Psoas muscle (tissue), 8 donors: ENCODE data around the gene AP3S1. TPM values are rescaled to one million over a fixed set of nuclear protein-coding genes. Genes with fewer than 3 reads are reported as not detected.
"Not testable (repeated sequence)": the region's sequence is repeated elsewhere in the genome, so short reads cannot be mapped to it uniquely, and the experiment has no call there.

ENCODE experiments used
- ATAC-seq, 4 donors: fragments of 200-7000 bp; cut with Tn5 transposase; one replicate each; pipeline ENCODE4 v1.9.1; 2020; ENCODE audit warnings: moderate library complexity in 3 of 4, mild to moderate bottlenecking in 2 of 4
- DNase-seq, 2 donors: peaks; one replicate each; pipeline ENCODE4 v3.0.0-alpha.2; 2020
- H3K27ac ChIP-seq: fragments of 200-600 bp; one replicate; pipeline ENCODE4 v1.8.0; 2022
- H3K27me3 ChIP-seq, 3 donors: fragments of 200-600 bp in 1 of 3; one replicate each; pipeline versions ENCODE4 v1.6.1 to v1.8.0; 2013 to 2022; ENCODE audit warnings: low read length in 2 of 3, mild to moderate bottlenecking in 2 of 3, moderate library complexity in 1 of 3; ENCODE audit not compliant: insufficient read depth in 3 of 3
- H3K36me3 ChIP-seq, 2 donors: fragments of 200-600 bp in 1 of 2; one replicate each; pipeline versions ENCODE4 v1.6.1 to v1.8.0; 2013 to 2022; ENCODE audit warnings: low read depth in 1 of 2, mild to moderate bottlenecking in 1 of 2, moderate library complexity in 1 of 2; ENCODE audit not compliant: insufficient read depth in 1 of 2
- H3K4me1 ChIP-seq: fragments of 200-600 bp; one replicate; pipeline ENCODE4 v1.8.0; 2022
- H3K4me3 ChIP-seq: fragments of 200-600 bp; one replicate; pipeline ENCODE4 v1.8.0; 2022; ENCODE audit warnings: mild to moderate bottlenecking
- H3K9me3 ChIP-seq: fragments of 200-600 bp; one replicate; pipeline ENCODE4 v1.8.0; 2022
- CTCF ChIP-seq: fragments of 200-600 bp; IDR thresholded peaks from one replicate; pipeline ENCODE4 v1.8.0; 2022; ENCODE audit warnings: antibody characterized with exemption
- WGBS, 3 donors: extraction: QIAGEN DNeasy Blood & Tissue Kit; methylation state at CpG; one replicate each; pipeline versions ENCODE4 v1.1.6 to v1.1.7; 2013; 5-methylcytosine and 5-hydroxymethylcytosine counted together
- intact Hi-C, 2 donors: fragments of 100-400 bp; cut with DNase I; formaldehyde crosslinking; loops; one replicate each; pipeline versions ENCODE4 v1.11.0 to v1.14.2; 2022
- polyA plus RNA-seq, 3 donors: library from polyadenylated mRNA; stranded (reverse); fragments of 200-250 nt; gene quantifications; one replicate each; pipeline ENCODE4 v1.2.3, GENCODE V29; 2013
- total RNA-seq, 4 donors: library from RNA; stranded (reverse); fragmentation: NEBNext Ultra II Directional in 2 of 4; extraction: Animal tissue kit (Norgen Biotek cat#: 25700) in 2 of 4; gene quantifications; one replicate each; pipeline versions ENCODE4 v1.2.1 to v1.2.4, GENCODE V29; 2021 to 2023
- donor health status: healthy with polysubstance abuse.
- donor health status: DM: no; HTN: no; CAD: no; lungs with moderate emphysema.
- donor health status: Bipolar disorder and iron deficiency.
- donor health status: healthy.
- donor health status: DM: yes; HTN: yes; CAD: no.
- donor health status: DM: no; HTN: no; CAD: no.
- donor health status: DM: no; HTN: no; CAD: no.
- donor health status: DM: yes; HTN: yes; CAD: no.

The AP3S1 gene
- total and polyA plus RNA-seq, 7 donors: 20.2 to 30.8 (median 27.6) TPM

GRCh38 chr5:115816226-115817081 is 25.3 kb upstream of the AP3S1 start, which contains the start of gene CDO1:
Gene CDO1 (minus strand): TSS chr5:115816659. CDS start chr5:115816397, 262 bp downstream.
- intact Hi-C loops: no loop called here
- peaks cover 0 to 61% (median 13%) of the 10 kb centered on the region in 3 donors for H3K27me3 ChIP-seq

GRCh38 chr5:115817386-115817785 is 24.3 kb upstream of the AP3S1 start:
- H3K27ac ChIP-seq: no peak overlapping the region
- WGBS, 3 donors: 89 to 93% (median 92%) methylated on average over 7 of the region's 7 CpGs

More at GRCh38 chr5:115816226-115817081, 25.3 kb upstream of the AP3S1 start, which contains the start of gene CDO1:
- Histone ChIP-seq H3K27ac (no peak within 1 kb of the TSS), H3K4me3 (peak within 1 kb of the TSS; percentile 65), H3K4me1 (no peaks in the 10 kb centered on the region), H3K9me3 (no peaks in the 10 kb centered on the region), H3K36me3 (no peaks in the 10 kb centered on the region)
- no peak for TF ChIP-seq CTCF
- DNase-seq: peak; percentile 59 to 79
- peak; percentile 49 to 83 (median 62) for ATAC-seq
- 1 to 2% (median 2%) methylated on average over 58 to 69 of the region's 69 CpGs for WGBS, 3 donors

GRCh38 chr5:115818821-115819220 is 22.9 kb upstream of the AP3S1 start:
- H3K4me1 ChIP-seq: no peaks in the 10 kb centered on the region
- no peak overlapping the region for H3K4me3 ChIP-seq
- H3K27ac ChIP-seq: no peak overlapping the region
- peaks cover 0 to 45% (median 13%) of the 10 kb centered on the region in 3 donors for H3K27me3 ChIP-seq
- no peak for TF ChIP-seq CTCF
- intact Hi-C loops: no loop called here
- DNase-seq (no peak), ATAC-seq (no peak)
- WGBS, 3 donors: 89 to 93% (median 90%) methylated on average over 18 of the region's 18 CpGs
- H3K9me3 ChIP-seq: no peaks in the 10 kb centered on the region
- no peaks in the 10 kb centered on the region for H3K36me3 ChIP-seq

More at GRCh38 chr5:115817386-115817785, 24.3 kb upstream of the AP3S1 start:
- H3K4me3 ChIP-seq: peak overlapping the region; percentile 65
- no peak for TF ChIP-seq CTCF
- intact Hi-C loops: no loop called here
- no peaks in the 10 kb centered on the region for H3K9me3 ChIP-seq
- peaks cover 0 to 56% (median 13%) of the 10 kb centered on the region in 3 donors for H3K27me3 ChIP-seq
- ATAC-seq (no peak), DNase-seq (no peak)
- no peaks in the 10 kb centered on the region for H3K4me1 ChIP-seq
- H3K36me3 ChIP-seq: no peaks in the 10 kb centered on the region

- Histone ChIP-seq H3K36me3 (no peaks in the 10 kb centered on the region), H3K27ac (no peak overlapping the region), H3K27me3 (peaks cover 0 to 25% (median 8%) of the 10 kb centered on the region in 3 donors), H3K4me3 (no peak overlapping the region), H3K9me3 (no peaks in the 10 kb centered on the region), H3K4me1 (no peaks in the 10 kb centered on the region)
- intact Hi-C loops: no loop called here
- ATAC-seq (no peak), DNase-seq (no peak)
- WGBS, 3 donors: 85 to 92% (median 87%) methylated on average over 1 of the region's 1 CpG
- TF ChIP-seq CTCF: no peak
Measured at GRCh38 chr5:115820846-115821245, 20.9 kb upstream of the AP3S1 start.

GRCh38 chr5:115824983-115825382 is 16.8 kb upstream of the AP3S1 start:
- not testable (repeated sequence) for ATAC-seq
- WGBS, 3 donors: 88 to 100% (median 91%) methylated on average over 1 of the region's 1 CpG

More at GRCh38 chr5:115824983-115825382, 16.8 kb upstream of the AP3S1 start:
- H3K9me3 ChIP-seq, H3K4me3 ChIP-seq, intact Hi-C loops, DNase-seq, H3K27me3 ChIP-seq, H3K4me1 ChIP-seq, H3K27ac ChIP-seq: not testable (repeated sequence)
- peaks cover 0 to 27% of the 10 kb centered on the region in 2 donors for H3K36me3 ChIP-seq
